IMR-90 (cell line): ENCODE data around the gene HLA-DOA. TPM values are rescaled to one million over a fixed set of nuclear protein-coding genes. Genes with fewer than 3 reads are reported as not detected.

Experiments
- ATAC-seq: fragments of 200-7000 bp; cut with Tn5 transposase; 2 replicates; pipeline ENCODE4 v1.9.1; 2020; ENCODE audit warnings: low read depth, mild to moderate bottlenecking, moderate library complexity
- BruUV-seq: library from RNA; stranded (reverse); fragments of 400-500 nt; replicated peaks from 2 replicates; lab custom pipeline; 2021; lab: Mats Ljungman, UMichigan
- CTCF ChIA-PET: fragments of 300-600 bp; formaldehyde crosslinking; extraction: SDS; loops from one replicate; lab custom pipeline; 2021; ENCODE audit warnings: antibody characterized with exemption; lab: Yijun Ruan, JAX
- POLR2A ChIA-PET: fragments of 300-600 bp; sonication (Branson Sonifier 250); formaldehyde crosslinking; loops from one replicate; lab custom pipeline; 2022; ENCODE audit warnings: antibody characterized with exemption; ENCODE audit not compliant: unreplicated experiment; lab: Charles Lee
- DNase-seq: peaks from one replicate; pipeline ENCODE4 v3.0.0; 2013
- H2AFZ ChIP-seq: replicated peaks from 2 replicates; pipeline ENCODE3; 2013; ENCODE audit warnings: low read length, mild to moderate bottlenecking; ENCODE audit not compliant: poor library complexity
- H2AK5ac ChIP-seq: 2 replicates; pipeline ENCODE4 v1.6.1; 2013; ENCODE audit warnings: low read depth, low read length, inconsistent platforms
- H2AK9ac ChIP-seq: replicated peaks from 2 replicates; pipeline ENCODE3; 2013; ENCODE audit warnings: mild to moderate bottlenecking, low read depth, low read length, moderate library complexity; ENCODE audit not compliant: poor library complexity
- H2BK120ac ChIP-seq: 2 replicates; pipeline ENCODE4 v1.6.1; 2013; ENCODE audit warnings: low read depth, low read length, inconsistent platforms
- H2BK15ac ChIP-seq: 3 replicates; pipeline ENCODE4 v1.6.1; 2013; ENCODE audit warnings: low read depth, low read length, inconsistent platforms
- H2BK20ac ChIP-seq: 2 replicates; pipeline ENCODE4 v1.6.1; 2013; ENCODE audit warnings: low read depth, mild to moderate bottlenecking, inconsistent platforms, low read length, moderate library complexity
- H2BK5ac ChIP-seq: 2 replicates; pipeline ENCODE4 v1.6.1; 2013; ENCODE audit warnings: mild to moderate bottlenecking, low read depth, low read length, inconsistent platforms; ENCODE audit not compliant: poor library complexity, severe bottlenecking
- H3K14ac ChIP-seq: replicated peaks from 2 replicates; pipeline ENCODE4 v1.6.1; 2013; ENCODE audit warnings: low read depth, low read length, inconsistent platforms
- H3K18ac ChIP-seq: 2 replicates; pipeline ENCODE4 v1.6.1; 2013; ENCODE audit warnings: low read depth, low read length, control low read depth
- H3K23ac ChIP-seq: 2 replicates; pipeline ENCODE4 v1.6.1; 2013; ENCODE audit warnings: low read depth, low read length, inconsistent platforms
- H3K27ac ChIP-seq: 2 replicates; pipeline ENCODE4 v1.5.1; 2013; ENCODE audit warnings: mild to moderate bottlenecking, control low read depth, low read length; ENCODE audit not compliant: insufficient read depth
- H3K27me3 ChIP-seq: 2 replicates; pipeline ENCODE4 v1.6.1; 2013; ENCODE audit warnings: low read length; ENCODE audit not compliant: control insufficient read depth, insufficient read depth
- H3K36me3 ChIP-seq: 2 replicates; pipeline ENCODE4 v1.6.1; 2013; ENCODE audit warnings: low read length, mixed read lengths; ENCODE audit not compliant: control insufficient read depth, insufficient read depth
- H3K4ac ChIP-seq: 2 replicates; pipeline ENCODE4 v1.6.1; 2013; ENCODE audit warnings: low read depth, low read length, inconsistent platforms
- H3K4me1 ChIP-seq: 2 replicates; pipeline ENCODE4 v1.6.1; 2013; ENCODE audit warnings: low read length, mixed read lengths; ENCODE audit not compliant: control insufficient read depth, insufficient read depth
- H3K4me2 ChIP-seq: 2 replicates; pipeline ENCODE4 v1.6.1; 2013; ENCODE audit warnings: low read depth, mild to moderate bottlenecking, control low read depth, low read length, moderate library complexity
- H3K4me3 ChIP-seq: 2 replicates; pipeline ENCODE4 v1.5.1; 2013; ENCODE audit warnings: low read depth, mild to moderate bottlenecking, control low read depth, low read length, moderate library complexity; ENCODE audit not compliant: insufficient read depth
- H3K56ac ChIP-seq: 2 replicates; pipeline ENCODE4 v1.6.1; 2013; ENCODE audit warnings: low read length, inconsistent platforms; ENCODE audit not compliant: insufficient read depth; ENCODE audit errors: extremely low read depth
- H3K79me1 ChIP-seq, 2 experiments: 2 replicates each; pipeline ENCODE4 v1.6.1; 2013; ENCODE audit warnings: low read length in 2 of 2, inconsistent platforms in 1 of 2, low read depth in 1 of 2
- H3K9ac ChIP-seq: 2 replicates; pipeline ENCODE4 v1.6.1; 2013; ENCODE audit warnings: low read depth, low read length, control low read depth
- H3K9me1 ChIP-seq: 2 replicates; pipeline ENCODE4 v1.6.1; 2013; ENCODE audit warnings: low read length, inconsistent platforms; ENCODE audit not compliant: insufficient read depth
- H3K9me3 ChIP-seq: 2 replicates; pipeline ENCODE4 v1.6.1; 2013; ENCODE audit warnings: low read length; ENCODE audit not compliant: control insufficient read depth, insufficient read depth
- H4K20me1 ChIP-seq: 2 replicates; pipeline ENCODE4 v1.6.1; 2013; ENCODE audit warnings: low read length, inconsistent platforms; ENCODE audit not compliant: insufficient read depth
- H4K5ac ChIP-seq: 2 replicates; pipeline ENCODE4 v1.6.1; 2013; ENCODE audit warnings: mild to moderate bottlenecking, low read depth, low read length, control low read depth
- H4K8ac ChIP-seq, 2 experiments: 2 replicates each; pipeline ENCODE4 v1.6.1; 2013; ENCODE audit warnings: low read depth in 2 of 2, low read length in 2 of 2, control low read depth in 1 of 2, inconsistent platforms in 1 of 2
- H4K91ac ChIP-seq: 2 replicates; pipeline ENCODE4 v1.6.1; 2013; ENCODE audit warnings: low read depth, low read length, inconsistent platforms; ENCODE audit not compliant: insufficient read depth
- BHLHE40 ChIP-seq: fragments of 150-350 bp; IDR thresholded peaks from 2 replicates; pipeline ENCODE4 v1.6.1; 2016; ENCODE audit warnings: mild to moderate bottlenecking, low read depth, low read length
- CEBPB ChIP-seq: IDR thresholded peaks from 2 replicates; pipeline ENCODE4 v1.6.1; 2012; ENCODE audit warnings: low read depth, low read length, improper control_type of control experiment
- FOS ChIP-seq: fragments of 150-350 bp; IDR thresholded peaks from 2 replicates; pipeline ENCODE4 v1.6.1; 2016; ENCODE audit warnings: low read depth, low read length
- MAFK ChIP-seq: IDR thresholded peaks from 2 replicates; pipeline ENCODE4 v1.6.1; 2012; ENCODE audit warnings: low read depth, low read length, improper control_type of control experiment
- MAZ ChIP-seq: IDR thresholded peaks from 2 replicates; pipeline ENCODE4 v1.6.1; 2012; ENCODE audit warnings: low read depth, mild to moderate bottlenecking, low read length, improper control_type of control experiment, moderate library complexity, borderline replicate concordance
- MXI1 ChIP-seq: IDR thresholded peaks from 2 replicates; pipeline ENCODE4 v1.6.1; 2012; ENCODE audit warnings: low read depth, mild to moderate bottlenecking, low read length, moderate library complexity, borderline replicate concordance
- NFE2L2 ChIP-seq: fragments of 150-350 bp; IDR thresholded peaks from 2 replicates; pipeline ENCODE4 v1.6.1; 2016; ENCODE audit warnings: low read depth, mild to moderate bottlenecking, low read length
- POLR2A ChIP-seq: IDR thresholded peaks from 2 replicates; pipeline ENCODE4 v1.6.1; 2012; ENCODE audit warnings: mild to moderate bottlenecking, low read depth, low read length
- RAD21 ChIP-seq: IDR thresholded peaks from 2 replicates; pipeline ENCODE4 v1.6.1; 2012; ENCODE audit warnings: low read length, improper control_type of control experiment
- RCOR1 ChIP-seq: IDR thresholded peaks from 2 replicates; pipeline ENCODE4 v1.6.1; 2012; ENCODE audit warnings: mild to moderate bottlenecking, low read length, improper control_type of control experiment; ENCODE audit not compliant: insufficient replicate concordance
- WGBS, 2 experiments: methylation state at CpG; one replicate each; pipeline versions ENCODE4 v1.1.5 to v1.1.7; 2013; ENCODE audit warnings: missing lambda C conversion rate in 2 of 2; ENCODE audit not compliant: insufficient read length in 1 of 2; ENCODE audit errors: extremely low coverage in 2 of 2; 5-methylcytosine and 5-hydroxymethylcytosine counted together
- dilution Hi-C: fragments of 300-500 bp; cut with HindIII; formaldehyde crosslinking; loops from one replicate; pipeline ENCODE4 v1.14.3; 2018; ENCODE audit warnings: low sequenced_read_pairs; ENCODE audit not compliant: unreplicated experiment
- in situ Hi-C: fragments of 300-500 bp; cut with MboI; formaldehyde crosslinking; loops from 3 replicates; pipeline ENCODE4 v1.14.3; 2019; ENCODE audit warnings: low sequenced_read_pairs, inconsistent platforms, mixed read lengths
- intact Hi-C: fragments of 100-400 bp; cut with micrococcal nuclease; formaldehyde crosslinking; loops from 2 replicates; pipeline ENCODE4 v1.10.0; 2022
- polyA plus RNA-seq, 3 experiments: library from polyadenylated mRNA; depleted of rRNA; stranded (reverse); fragments of >200 nt; gene quantifications; 2 replicates each; pipeline ENCODE4 v1.2.3, GENCODE V29; 2012; ENCODE audit warnings: low replicate concordance in 1 of 3
- total RNA-seq: library from RNA; depleted of rRNA; stranded (reverse); fragments of >200 nt; gene quantifications from 2 replicates; pipeline ENCODE4 v1.2.3, GENCODE V29; 2012
- TF ChIP-seq, protein P1 (sequence below): conservative IDR thresholded peaks from 2 replicates; pipeline ENCODE4 v1.5.1; 2012; ENCODE audit warnings: mild to moderate bottlenecking, low read depth, low read length, improper control_type of control experiment
- TF ChIP-seq, protein P2 (sequence below): fragments of 150-350 bp; IDR thresholded peaks from 2 replicates; pipeline ENCODE4 v1.6.1; 2016; ENCODE audit warnings: low read depth, mild to moderate bottlenecking, low read length, moderate library complexity, borderline replicate concordance

The HLA-DOA gene
- total and polyA plus RNA-seq, 2 of the 4 experiments (the other 2 are of a cell fraction) = not detected

DNA sequence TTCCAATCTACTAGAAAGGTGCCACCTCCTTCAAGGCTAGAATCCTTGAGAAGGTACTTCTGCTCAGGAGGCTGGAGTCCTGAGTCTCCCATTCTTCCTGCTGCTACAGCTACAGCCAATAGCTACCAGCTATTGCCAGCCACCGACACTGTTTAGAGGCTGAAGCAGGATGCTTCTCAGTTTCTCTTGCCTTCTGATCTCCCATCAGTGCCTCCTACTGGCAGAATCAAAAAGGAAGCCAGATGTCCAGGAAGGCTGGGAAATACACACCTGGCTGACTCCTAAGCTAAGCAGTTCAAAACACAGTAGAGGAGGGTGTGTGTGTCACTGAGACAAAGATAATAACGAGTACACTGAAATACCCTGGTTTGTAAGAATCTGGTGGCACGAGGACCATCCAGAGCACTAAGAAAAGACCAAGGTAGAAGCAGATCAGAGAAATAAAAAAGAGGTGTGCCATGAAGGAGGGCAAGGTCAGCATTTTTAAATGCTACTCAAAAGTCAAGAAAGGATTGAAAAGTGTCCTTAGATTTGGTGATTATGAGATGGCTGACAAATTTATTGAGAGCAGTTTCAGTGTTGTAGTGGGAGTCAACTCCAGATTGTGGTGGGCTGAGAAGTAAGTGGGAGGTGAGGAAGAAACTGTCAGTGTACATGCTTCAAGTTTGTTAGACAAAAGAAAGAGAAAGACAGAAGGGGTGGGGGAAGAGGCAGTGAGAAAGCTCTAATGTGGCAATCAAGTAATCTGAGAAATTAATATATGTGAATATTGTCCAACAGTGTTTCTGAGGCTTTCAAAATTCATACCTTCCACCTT is 54.2 kb downstream of the HLA-DOA start:
- H3K14ac ChIP-seq = no peak overlapping the region
- TF ChIP-seq FOS = no peak
- TF ChIP-seq, protein P1, sequence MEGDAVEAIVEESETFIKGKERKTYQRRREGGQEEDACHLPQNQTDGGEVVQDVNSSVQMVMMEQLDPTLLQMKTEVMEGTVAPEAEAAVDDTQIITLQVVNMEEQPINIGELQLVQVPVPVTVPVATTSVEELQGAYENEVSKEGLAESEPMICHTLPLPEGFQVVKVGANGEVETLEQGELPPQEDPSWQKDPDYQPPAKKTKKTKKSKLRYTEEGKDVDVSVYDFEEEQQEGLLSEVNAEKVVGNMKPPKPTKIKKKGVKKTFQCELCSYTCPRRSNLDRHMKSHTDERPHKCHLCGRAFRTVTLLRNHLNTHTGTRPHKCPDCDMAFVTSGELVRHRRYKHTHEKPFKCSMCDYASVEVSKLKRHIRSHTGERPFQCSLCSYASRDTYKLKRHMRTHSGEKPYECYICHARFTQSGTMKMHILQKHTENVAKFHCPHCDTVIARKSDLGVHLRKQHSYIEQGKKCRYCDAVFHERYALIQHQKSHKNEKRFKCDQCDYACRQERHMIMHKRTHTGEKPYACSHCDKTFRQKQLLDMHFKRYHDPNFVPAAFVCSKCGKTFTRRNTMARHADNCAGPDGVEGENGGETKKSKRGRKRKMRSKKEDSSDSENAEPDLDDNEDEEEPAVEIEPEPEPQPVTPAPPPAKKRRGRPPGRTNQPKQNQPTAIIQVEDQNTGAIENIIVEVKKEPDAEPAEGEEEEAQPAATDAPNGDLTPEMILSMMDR = peak; percentile 35
- TF ChIP-seq, protein P2, sequence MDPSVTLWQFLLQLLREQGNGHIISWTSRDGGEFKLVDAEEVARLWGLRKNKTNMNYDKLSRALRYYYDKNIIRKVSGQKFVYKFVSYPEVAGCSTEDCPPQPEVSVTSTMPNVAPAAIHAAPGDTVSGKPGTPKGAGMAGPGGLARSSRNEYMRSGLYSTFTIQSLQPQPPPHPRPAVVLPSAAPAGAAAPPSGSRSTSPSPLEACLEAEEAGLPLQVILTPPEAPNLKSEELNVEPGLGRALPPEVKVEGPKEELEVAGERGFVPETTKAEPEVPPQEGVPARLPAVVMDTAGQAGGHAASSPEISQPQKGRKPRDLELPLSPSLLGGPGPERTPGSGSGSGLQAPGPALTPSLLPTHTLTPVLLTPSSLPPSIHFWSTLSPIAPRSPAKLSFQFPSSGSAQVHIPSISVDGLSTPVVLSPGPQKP = no peak
- TF ChIP-seq MAZ = no peak
- TF ChIP-seq BHLHE40 = no peak
- no peak for TF ChIP-seq CEBPB
- TF ChIP-seq MAFK = peak; percentile 63
- no peak for TF ChIP-seq POLR2A
- TF ChIP-seq NFE2L2 = no peak
- TF ChIP-seq RCOR1 = no peak
- no peak for TF ChIP-seq MXI1
- 0 out of 2 replicates have a peak, but pooled peaks have one; percentile 19 for TF ChIP-seq RAD21
- H3K9ac ChIP-seq = no peak overlapping the region
- no peak overlapping the region for H3K56ac ChIP-seq
- no peak overlapping the region for H3K4ac ChIP-seq
- 38% methylated on average over 2 of the region's 3 CpGs; no CpG with 5 or more reads in 1 of the 2 experiments for WGBS, 2 experiments
- no peak overlapping the region for H3K4me2 ChIP-seq
- no peak overlapping the region for H2AK5ac ChIP-seq
- no peak overlapping the region for H3K18ac ChIP-seq
- H2BK15ac ChIP-seq = no peak overlapping the region
- H2BK120ac ChIP-seq = no peak overlapping the region
- dilution Hi-C loops = no loop called here
- no peak overlapping the region for H4K8ac ChIP-seq
- no peak overlapping the region for H3K23ac ChIP-seq
- no peak overlapping the region for H2AFZ ChIP-seq
- no peak overlapping the region for H2AK9ac ChIP-seq
- H4K91ac ChIP-seq = no peak overlapping the region
- no peak overlapping the region for H3K27ac ChIP-seq
- H3K9me3 ChIP-seq = no peaks in the 10 kb centered on the region
- in situ Hi-C loops = loop anchor here (25.0 kb wide), 1 partner anchor 768 kb away; the partner anchor contains the start of genes AGER, AGPAT1, GPSM3 and PBX2
- POLR2A ChIA-PET = interaction anchor here (1.0 kb wide), 1 partner anchor 17 kb away, joined by 3 read pairs; no protein-coding TSS in a partner anchor
- ATAC-seq (no peak), DNase-seq (peak; percentile 13)
- no peak overlapping the region for H3K4me3 ChIP-seq
- no peaks in the 10 kb centered on the region for H3K36me3 ChIP-seq
- H3K4me1 ChIP-seq = peaks cover 3% of the 10 kb centered on the region; the same call in 1 of the 2 replicates
- no TSS peak for BruUV-seq
- no peak overlapping the region for H2BK5ac ChIP-seq
- H2BK20ac ChIP-seq = no peak overlapping the region
- intact Hi-C loops = no loop called here
- CTCF ChIA-PET = interaction anchor here (0.6 to 2.0 kb wide), 9 partner anchors 11 to 117 kb away, joined by 3 to 8 read pairs (median 4); partner anchors contain the start of gene TAP2
- H3K9me1 ChIP-seq = peaks cover 4% of the 10 kb centered on the region; the same call in 1 of the 2 replicates
- H4K20me1 ChIP-seq = no peaks in the 10 kb centered on the region
- no peaks in the 10 kb centered on the region for H3K27me3 ChIP-seq
- 0 out of 4 replicates have a peak, but pooled peaks cover 0 to 3% of the 10 kb centered on the region in 2 experiments for H3K79me1 ChIP-seq
- H4K5ac ChIP-seq = no peak overlapping the region
